Measurements from ENCODE around the gene AUTS2.

The AUTS2 gene

GRCh38 chr7:70044525-70044924 lies 446.2 kb downstream of the AUTS2 start:
- DNase-seq (ENCODE audit: low spot score), result no peak
- TF ChIP-seq CTCF (IDR thresholded peaks at IDR 0.05; ENCODE audit: extremely low read depth, missing control alignments), result no peak

- no peak for DNase-seq (ENCODE audit: low spot score)
- TF ChIP-seq CTCF (IDR thresholded peaks at IDR 0.05; ENCODE audit: extremely low read depth, missing control alignments), result no peak
These were observed 446.7 kb downstream of the AUTS2 start for GRCh38 chr7:70044981-70045380.

- DNase-seq (ENCODE audit: low spot score), result no peak
- no peak for TF ChIP-seq CTCF (IDR thresholded peaks at IDR 0.05; ENCODE audit: extremely low read depth, missing control alignments)
These were observed 449.1 kb downstream of the AUTS2 start for GRCh38 chr7:70047384-70047783.

GRCh38 chr7:70047891-70048448 lies 449.7 kb downstream of the AUTS2 start:
- DNase-seq (ENCODE audit: low spot score), result no peak
- TF ChIP-seq CTCF (IDR thresholded peaks at IDR 0.05; ENCODE audit: extremely low read depth, missing control alignments), result no peak

GRCh38 chr7:70051726-70052125 lies 453.5 kb downstream of the AUTS2 start:
- DNase-seq (ENCODE audit: low spot score), result no peak
- no peak for TF ChIP-seq CTCF (IDR thresholded peaks at IDR 0.05; ENCODE audit: extremely low read depth, missing control alignments)

- DNase-seq (ENCODE audit: low spot score), result no peak
- no peak for TF ChIP-seq CTCF (IDR thresholded peaks at IDR 0.05; ENCODE audit: extremely low read depth, missing control alignments)
These were observed 454.4 kb downstream of the AUTS2 start for GRCh38 chr7:70052691-70053090.

- no peak for TF ChIP-seq CTCF (IDR thresholded peaks at IDR 0.05; ENCODE audit: extremely low read depth, missing control alignments)
- DNase-seq (ENCODE audit: low spot score), result no peak
These were observed 455.1 kb downstream of the AUTS2 start for GRCh38 chr7:70053421-70053820.
